ENCODE results near the gene NFILZ.

The NFILZ gene

GRCh38 chr19:8642561-8642960 lies 12.1 kb downstream of the NFILZ start:
- DNase-seq: no peak

- no peak for DNase-seq
Observed at GRCh38 chr19:8643860-8644653, 13.6 kb downstream of the NFILZ start.

GRCh38 chr19:8648240-8648639 lies 17.8 kb downstream of the NFILZ start:
- DNase-seq: no peak

- no peak for DNase-seq
Observed at GRCh38 chr19:8654591-8655339, 24.3 kb downstream of the NFILZ start.

GRCh38 chr19:8655340-8655709 lies 24.9 kb downstream of the NFILZ start:
- DNase-seq: no peak

- no peak for DNase-seq
Observed at GRCh38 chr19:8657869-8658268, 27.4 kb downstream of the NFILZ start.

- DNase-seq: no peak
Observed at GRCh38 chr19:8659905-8660304, 29.5 kb downstream of the NFILZ start.

GRCh38 chr19:8662263-8662662 lies 31.8 kb downstream of the NFILZ start:
- DNase-seq: no peak

GRCh38 chr19:8663920-8664670 lies 33.7 kb downstream of the NFILZ start:
- DNase-seq: no peak

GRCh38 chr19:8664671-8665057 lies 34.2 kb downstream of the NFILZ start:
- no peak for DNase-seq

GRCh38 chr19:8665468-8666213 lies 35.2 kb downstream of the NFILZ start:
- DNase-seq: no peak

GRCh38 chr19:8666814-8667405 lies 36.5 kb downstream of the NFILZ start:
- no peak for DNase-seq

- DNase-seq: no peak
Observed at GRCh38 chr19:8673276-8673891, 43.0 kb downstream of the NFILZ start.

- no peak for DNase-seq
Observed at GRCh38 chr19:8675066-8675465, 44.6 kb downstream of the NFILZ start.

GRCh38 chr19:8678244-8678807 lies 47.9 kb downstream of the NFILZ start:
- DNase-seq: no peak

Data from NCI-H1048 (cell line).